Activated CD4-positive, alpha-beta T cell treated with anti-CD3 and anti-CD28 coated beads for 24 hours (primary cell): ENCODE data around the gene PSTK.

Experiments
- DNase-seq, 2 donors: peaks; one replicate each; pipeline ENCODE4 v3.0.0-alpha.2; 2020; ENCODE audit warnings: low read depth in 2 of 2

Gene PSTK

GRCh38 chr10:123019264-123019663, 39.1 kb downstream of the PSTK start:
- no peak for DNase-seq

DNA sequence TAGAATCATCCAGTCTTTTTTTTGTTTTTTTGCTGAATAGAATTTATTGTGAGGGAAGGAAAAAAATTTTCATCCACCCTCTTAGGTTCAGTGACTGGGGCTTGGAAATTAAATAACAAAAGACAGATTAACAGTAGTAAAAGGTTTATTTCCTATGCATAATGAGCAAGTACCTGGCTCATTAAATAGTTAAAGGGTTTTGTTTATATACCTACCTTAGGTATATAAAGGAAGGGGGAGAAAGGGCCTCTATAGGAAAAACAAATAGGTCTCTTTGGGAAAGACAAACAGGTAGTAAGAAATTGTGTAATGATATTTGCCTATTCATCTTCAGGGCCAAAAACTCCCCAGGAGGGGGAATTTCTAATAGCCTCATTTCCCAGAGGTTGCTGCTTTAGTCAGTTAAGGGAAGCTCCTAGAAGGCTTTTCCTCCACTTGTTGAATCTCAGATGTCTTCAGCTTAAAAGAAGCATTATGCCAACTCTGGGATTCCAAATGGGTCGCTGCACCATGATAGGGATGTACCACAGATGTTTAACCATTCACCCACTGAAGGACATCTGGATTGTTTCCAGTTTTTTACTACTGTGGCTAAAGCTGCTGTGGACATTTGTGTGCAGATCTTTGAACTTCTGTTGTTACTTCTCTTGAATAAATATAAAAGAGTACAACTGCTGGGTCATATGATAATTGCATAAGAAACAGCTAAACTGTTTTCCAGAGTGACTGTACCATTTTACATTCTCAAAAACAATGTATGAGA, 39.9 kb downstream of the PSTK start:
- DNase-seq = no peak

- no peak for DNase-seq
Observed at GRCh38 chr10:123021517-123021916, 41.3 kb downstream of the PSTK start.

- no peak for DNase-seq
Observed at GRCh38 chr10:123024540-123024939, 44.3 kb downstream of the PSTK start.

DNA sequence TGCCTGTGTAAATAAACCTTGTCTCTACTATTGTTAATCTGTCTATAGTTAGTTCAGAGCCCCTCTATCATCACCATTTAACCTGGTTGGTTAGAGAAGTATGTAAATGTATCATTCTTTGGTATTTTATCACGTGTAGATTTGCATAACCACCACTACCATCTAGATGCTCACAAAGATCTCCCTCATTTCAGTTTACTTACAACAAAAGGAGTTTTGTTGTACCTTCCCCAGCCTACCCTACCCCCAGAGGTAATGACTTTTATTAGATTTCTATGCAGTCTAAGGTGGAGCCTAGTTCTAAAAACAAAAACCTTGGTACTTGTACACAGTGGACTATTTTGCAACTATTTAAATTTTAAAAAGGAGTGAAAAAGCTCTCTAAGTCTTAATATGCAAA, 46.1 kb downstream of the PSTK start:
- DNase-seq = no peak

DNA sequence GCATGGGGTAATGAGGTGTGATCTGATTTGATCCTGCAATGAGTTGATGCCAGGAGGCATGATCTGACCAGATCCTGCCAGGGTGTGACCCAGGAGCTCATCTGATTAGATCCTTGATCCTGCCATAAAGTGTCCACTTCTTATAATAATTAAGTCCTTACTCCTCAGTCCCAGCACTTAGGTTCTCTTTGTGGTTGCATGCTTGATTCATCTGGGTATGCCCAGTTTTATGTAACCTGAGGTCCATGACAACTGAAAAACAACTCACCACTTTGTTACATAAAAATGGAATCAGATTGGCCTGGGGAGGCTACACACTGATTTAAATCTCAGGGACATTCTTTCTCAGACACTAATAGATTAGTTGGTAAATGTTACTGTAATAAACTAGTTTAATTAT, 47.7 kb downstream of the PSTK start:
- DNase-seq = no peak

- DNase-seq = no peak
Observed at GRCh38 chr10:123031124-123031523, 50.9 kb downstream of the PSTK start.

DNA sequence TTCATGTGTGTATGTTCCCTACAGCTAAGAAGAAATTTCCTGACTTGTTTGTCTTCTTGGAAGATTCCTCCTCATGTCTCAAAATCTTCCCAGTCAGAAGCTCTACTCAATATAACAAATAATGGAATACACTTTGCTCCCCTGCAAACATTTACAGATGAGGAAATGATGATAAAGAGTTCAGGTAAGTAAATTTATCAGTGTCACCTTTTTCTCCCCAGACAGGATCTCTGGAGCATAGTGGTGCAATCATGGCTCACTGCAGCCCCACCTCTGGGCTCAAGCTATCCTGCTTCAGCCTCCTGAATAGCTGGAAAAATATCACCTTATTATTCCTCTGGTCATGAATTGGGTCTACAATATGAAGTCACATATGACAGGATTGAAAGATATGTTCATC, 54.1 kb downstream of the PSTK start:
- no peak for DNase-seq

DNA sequence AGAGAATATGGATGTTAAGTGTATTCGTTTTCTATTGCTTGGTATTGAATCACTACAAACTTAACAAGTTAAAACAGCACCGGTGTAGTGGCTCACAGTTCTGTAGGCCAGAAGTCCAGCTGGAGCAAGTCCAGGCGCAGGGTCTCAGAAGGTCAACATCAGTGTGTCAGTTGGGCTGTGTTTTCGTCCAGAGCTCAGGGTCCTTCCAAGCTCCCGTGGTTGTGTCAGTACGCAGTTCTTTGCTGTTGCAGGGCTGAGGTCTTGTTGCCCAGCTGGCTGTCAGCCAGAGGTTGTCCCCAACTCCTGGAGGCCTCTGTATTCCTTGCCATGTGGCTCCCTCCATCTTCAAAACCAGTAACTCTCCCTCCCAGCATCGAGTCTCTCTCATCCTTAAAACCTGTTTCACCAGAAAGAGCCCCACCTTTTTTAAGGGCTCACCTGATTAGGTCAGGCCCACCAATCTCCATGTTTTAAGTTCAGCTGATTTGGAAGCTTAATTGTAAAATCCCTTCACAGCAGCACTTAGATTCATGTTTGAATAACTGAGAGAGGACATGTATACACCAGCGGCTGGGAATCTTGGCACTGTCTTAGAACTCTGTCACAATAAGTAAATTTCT, 55.4 kb downstream of the PSTK start:
- no peak for DNase-seq

DNA sequence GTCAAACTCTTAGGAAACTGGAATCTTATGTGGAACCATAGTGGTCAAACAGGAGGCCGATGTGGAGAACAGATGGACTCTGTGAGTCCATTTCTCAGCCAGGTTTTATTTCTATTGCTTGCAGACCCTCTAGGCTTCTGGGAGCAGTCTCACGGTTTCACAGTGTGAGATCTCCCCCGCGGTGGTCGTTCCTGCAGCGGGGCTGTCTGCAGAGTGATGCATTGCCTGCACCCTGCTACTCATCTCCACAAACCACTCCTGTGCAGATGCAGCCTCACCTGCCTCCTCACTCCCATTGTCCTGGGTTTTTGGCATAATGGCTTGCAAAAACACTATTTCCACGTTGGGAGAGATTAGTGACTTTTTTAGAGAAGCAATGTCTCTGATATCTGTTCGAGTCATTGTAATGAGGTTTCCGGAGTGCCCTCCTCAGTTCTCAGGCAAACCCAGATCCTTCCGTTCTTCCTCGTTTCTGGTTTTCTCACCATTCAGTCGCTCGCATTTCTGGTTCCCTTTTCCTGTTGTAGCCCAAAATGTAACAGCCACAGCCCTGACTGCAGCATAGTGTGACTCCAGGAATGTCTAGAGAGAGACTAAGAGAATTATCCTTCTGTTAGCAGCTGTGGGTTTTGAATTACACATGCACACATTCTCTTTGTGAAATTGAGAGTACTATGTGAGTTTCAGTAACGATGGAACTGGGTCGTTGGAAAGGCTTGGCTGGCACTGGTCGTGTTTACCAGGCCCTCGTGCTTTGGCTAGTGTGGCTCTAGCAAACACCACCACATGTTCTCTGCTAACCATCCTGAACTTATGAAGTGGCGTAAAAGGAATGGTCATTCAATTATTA, 58.8 kb downstream of the PSTK start:
- no peak for DNase-seq

DNA sequence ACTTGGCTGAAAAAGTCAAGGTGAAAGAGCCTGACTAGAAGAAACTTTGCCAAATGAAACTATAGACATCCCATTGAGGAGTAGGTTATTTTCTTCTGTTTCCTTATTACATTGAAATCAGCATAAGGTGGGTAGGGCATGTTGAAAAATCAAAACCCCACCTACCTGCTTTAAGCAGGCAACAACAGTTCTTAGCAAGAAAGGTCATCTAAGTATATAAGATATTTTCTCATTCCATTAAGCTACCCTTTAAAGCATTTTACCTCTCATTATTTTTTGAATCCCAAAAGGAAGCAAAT, 59.4 kb downstream of the PSTK start:
- no peak for DNase-seq
